ENCODE results near the gene KERA.

DNA sequence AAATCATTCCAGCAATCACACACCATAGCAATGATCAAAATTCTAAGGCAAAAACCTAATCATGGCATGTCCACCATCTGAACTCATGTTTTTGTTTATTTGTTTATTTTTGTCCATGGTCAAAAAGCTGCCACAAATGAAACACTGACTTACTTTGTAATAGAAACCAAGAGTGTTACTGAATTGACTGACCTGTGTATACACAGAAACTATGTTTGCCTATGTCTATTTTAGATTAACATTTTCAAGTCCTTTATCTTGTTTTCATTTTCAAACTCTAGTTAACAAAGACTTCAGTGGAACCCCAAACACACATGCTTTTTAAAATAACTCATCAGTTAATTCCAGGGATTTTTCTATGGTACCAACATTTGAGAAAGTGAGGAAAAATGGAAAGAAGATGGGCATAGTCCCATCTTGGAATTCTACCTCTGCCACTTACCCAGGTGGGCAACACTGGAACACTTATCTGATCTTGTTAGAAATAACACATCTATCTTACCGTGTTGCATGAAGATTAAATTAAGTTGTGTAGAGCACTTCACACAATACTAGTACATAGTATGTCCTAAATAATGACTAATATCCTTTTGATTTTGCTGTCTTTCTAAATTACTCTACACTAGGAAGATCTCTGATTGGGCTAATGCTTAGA is 47.1 kb upstream of the KERA start:
- TF ChIP-seq CTCF (IDR thresholded peaks at IDR 0.05) = no peak
- no peak for TF ChIP-seq EP300 (IDR thresholded peaks at IDR 0.05)
- no peak for TF ChIP-seq POLR2A (IDR thresholded peaks at IDR 0.05)
